Memory B cell (primary cell): Measurements from ENCODE around the gene SLC25A41.
A peak's percentile ranks its signal among the peaks of the same experiment; 100 is the strongest.

Experiments
- ATAC-seq: fragments of 150-1000 bp; cut with Tn5 transposase; 2 replicates; pipeline ENCODE4 v1.10.0; 2021; ENCODE audit warnings: low read depth, mild to moderate bottlenecking, moderate library complexity
- DNase-seq, 2 donors: peaks; one replicate each; pipeline ENCODE4 v3.0.0; 2022; ENCODE audit warnings: low spot score in 2 of 2
- H3K27ac Mint-ChIP-seq: one replicate; pipeline ENCODE4 v1.8.0; 2022; ENCODE audit warnings: mild to moderate bottlenecking, moderate library complexity, mixed read lengths
- H3K27me3 Mint-ChIP-seq: one replicate; pipeline ENCODE4 v1.8.0; 2022; ENCODE audit warnings: mixed read lengths
- H3K36me3 Mint-ChIP-seq: one replicate; pipeline ENCODE4 v1.8.0; 2022; ENCODE audit warnings: mild to moderate bottlenecking, mixed read lengths
- H3K4me1 Mint-ChIP-seq: one replicate; pipeline ENCODE4 v1.8.0; 2022; ENCODE audit warnings: mixed read lengths
- H3K4me3 Mint-ChIP-seq: one replicate; pipeline ENCODE4 v1.8.0; 2022; ENCODE audit warnings: mild to moderate bottlenecking, moderate library complexity, mixed read lengths
- H3K9me3 Mint-ChIP-seq: one replicate; pipeline ENCODE4 v1.8.0; 2022; ENCODE audit warnings: mixed read lengths

SLC25A41 gene

GRCh38 chr19:6470173-6470572 is 36.6 kb upstream of the SLC25A41 start:
- H3K4me1 Mint-ChIP-seq, result peaks cover 6% of the 10 kb centered on the region
- peaks cover 22% of the 10 kb centered on the region for H3K36me3 Mint-ChIP-seq
- H3K27me3 Mint-ChIP-seq, result no peaks in the 10 kb centered on the region
- ATAC-seq (no peak), DNase-seq (no peak)
- no peak overlapping the region for H3K27ac Mint-ChIP-seq
- H3K4me3 Mint-ChIP-seq, result no peak overlapping the region
- no peaks in the 10 kb centered on the region for H3K9me3 Mint-ChIP-seq

- H3K36me3 Mint-ChIP-seq, result peaks cover 22% of the 10 kb centered on the region
- ATAC-seq, result no peak
- H3K4me1 Mint-ChIP-seq, result peaks cover 17% of the 10 kb centered on the region
Measured at GRCh38 chr19:6467384-6467783, 33.8 kb upstream of the SLC25A41 start.

GRCh38 chr19:6466526-6467248 is 33.1 kb upstream of the SLC25A41 start:
- no peak overlapping the region for H3K27ac Mint-ChIP-seq
- no peak for ATAC-seq
- no peak overlapping the region for H3K4me3 Mint-ChIP-seq
- H3K27me3 Mint-ChIP-seq, result no peaks in the 10 kb centered on the region
- no peaks in the 10 kb centered on the region for H3K9me3 Mint-ChIP-seq
- no peak for DNase-seq
- peaks cover 20% of the 10 kb centered on the region for H3K4me1 Mint-ChIP-seq
- peaks cover 22% of the 10 kb centered on the region for H3K36me3 Mint-ChIP-seq

More at GRCh38 chr19:6467384-6467783, 33.8 kb upstream of the SLC25A41 start:
- no peaks in the 10 kb centered on the region for H3K27me3 Mint-ChIP-seq
- no peak overlapping the region for H3K4me3 Mint-ChIP-seq
- H3K27ac Mint-ChIP-seq, result no peak overlapping the region
- H3K9me3 Mint-ChIP-seq, result no peaks in the 10 kb centered on the region
- DNase-seq, result no peak

GRCh38 chr19:6465663-6466062 is 32.1 kb upstream of the SLC25A41 start:
- no peak overlapping the region for H3K4me3 Mint-ChIP-seq
- H3K27me3 Mint-ChIP-seq, result no peaks in the 10 kb centered on the region
- DNase-seq, result no peak
- no peak for ATAC-seq
- no peaks in the 10 kb centered on the region for H3K9me3 Mint-ChIP-seq
- H3K4me1 Mint-ChIP-seq, result peaks cover 20% of the 10 kb centered on the region
- H3K27ac Mint-ChIP-seq, result peak overlapping the region; percentile 45
- H3K36me3 Mint-ChIP-seq, result peaks cover 19% of the 10 kb centered on the region

- peaks cover 16% of the 10 kb centered on the region for H3K36me3 Mint-ChIP-seq
- no peaks in the 10 kb centered on the region for H3K9me3 Mint-ChIP-seq
- ATAC-seq, result no peak
- DNase-seq, result no peak
- peak overlapping the region; percentile 76 for H3K4me3 Mint-ChIP-seq
- no peaks in the 10 kb centered on the region for H3K27me3 Mint-ChIP-seq
- H3K4me1 Mint-ChIP-seq, result peaks cover 23% of the 10 kb centered on the region
- no peak overlapping the region for H3K27ac Mint-ChIP-seq
Measured at GRCh38 chr19:6465006-6465405, 31.4 kb upstream of the SLC25A41 start.

- Mint-ChIP-seq H3K27me3 (no peaks in the 10 kb centered on the region), H3K4me3 (peak within 1 kb of the TSS; percentile 76), H3K27ac (peak within 1 kb of the TSS; percentile 5), H3K36me3 (peaks cover 12% of the 10 kb centered on the region), H3K9me3 (no peaks in the 10 kb centered on the region), H3K4me1 (peaks cover 24% of the 10 kb centered on the region)
- DNase-seq, result peak; percentile 27 to 31
- no peak for ATAC-seq
Measured at GRCh38 chr19:6464070-6464873, 30.7 kb upstream of the SLC25A41 start, which contains the start of gene CRB3. Gene CRB3, plus strand, starts transcription at chr19:6464271. Its CDS starts 431 bp downstream, at chr19:6464702.

- ATAC-seq (peak; percentile 78), DNase-seq (peak; percentile 97 to 98)
- Mint-ChIP-seq H3K27me3 (no peaks in the 10 kb centered on the region), H3K4me1 (peaks cover 33% of the 10 kb centered on the region), H3K4me3 (peak overlapping the region; percentile 90), H3K36me3 (peaks cover 8% of the 10 kb centered on the region), H3K9me3 (no peaks in the 10 kb centered on the region), H3K27ac (peak overlapping the region; percentile 88)
Measured at GRCh38 chr19:6460099-6460884, 26.7 kb upstream of the SLC25A41 start.

GRCh38 chr19:6459262-6460098 is 25.9 kb upstream of the SLC25A41 start, which contains the start of gene SLC25A23:
Gene SLC25A23, minus strand, starts transcription at chr19:6459792. Its CDS starts 164 bp downstream, at chr19:6459628.
- peaks cover 16% of the 10 kb centered on the region for H3K36me3 Mint-ChIP-seq
- ATAC-seq, result peak; percentile 22
- DNase-seq, result peak; percentile 40 to 45
- no peaks in the 10 kb centered on the region for H3K27me3 Mint-ChIP-seq
- peaks cover 26% of the 10 kb centered on the region for H3K4me1 Mint-ChIP-seq
- no peaks in the 10 kb centered on the region for H3K9me3 Mint-ChIP-seq
- peak within 1 kb of the TSS; percentile 88 for H3K27ac Mint-ChIP-seq
- peak within 1 kb of the TSS; percentile 90 for H3K4me3 Mint-ChIP-seq

GRCh38 chr19:6458695-6459261 is 25.2 kb upstream of the SLC25A41 start:
- Mint-ChIP-seq H3K36me3 (peaks cover 22% of the 10 kb centered on the region), H3K27me3 (no peaks in the 10 kb centered on the region), H3K27ac (peak overlapping the region; percentile 72), H3K4me3 (peak overlapping the region; percentile 88), H3K9me3 (no peaks in the 10 kb centered on the region), H3K4me1 (peaks cover 20% of the 10 kb centered on the region)
- peak in 1 of 2 donors; percentile 27 for DNase-seq
- ATAC-seq, result no peak

GRCh38 chr19:6457958-6458694 is 24.6 kb upstream of the SLC25A41 start:
- H3K27ac Mint-ChIP-seq, result peak overlapping the region; percentile 72
- ATAC-seq, result no peak
- peaks cover 20% of the 10 kb centered on the region for H3K4me1 Mint-ChIP-seq

GRCh38 chr19:6455924-6456323 is 22.4 kb upstream of the SLC25A41 start:
- Mint-ChIP-seq H3K36me3 (peaks cover 34% of the 10 kb centered on the region), H3K4me1 (peaks cover 18% of the 10 kb centered on the region), H3K27ac (no peak overlapping the region), H3K4me3 (no peak overlapping the region), H3K9me3 (peaks cover 4% of the 10 kb centered on the region), H3K27me3 (no peaks in the 10 kb centered on the region)
- DNase-seq (no peak), ATAC-seq (no peak)

More at GRCh38 chr19:6457958-6458694, 24.6 kb upstream of the SLC25A41 start:
- peaks cover 2% of the 10 kb centered on the region for H3K9me3 Mint-ChIP-seq
- H3K36me3 Mint-ChIP-seq, result peaks cover 28% of the 10 kb centered on the region
- no peaks in the 10 kb centered on the region for H3K27me3 Mint-ChIP-seq
- peak in 1 of 2 donors; percentile 26 for DNase-seq
- H3K4me3 Mint-ChIP-seq, result peak overlapping the region; percentile 88

GRCh38 chr19:6453951-6454565 is 20.5 kb upstream of the SLC25A41 start:
- Mint-ChIP-seq H3K9me3 (peaks cover 4% of the 10 kb centered on the region), H3K27me3 (no peaks in the 10 kb centered on the region), H3K36me3 (peaks cover 38% of the 10 kb centered on the region), H3K4me1 (peaks cover 13% of the 10 kb centered on the region), H3K4me3 (no peak overlapping the region), H3K27ac (no peak overlapping the region)
- DNase-seq, result no peak
- ATAC-seq, result no peak
